ENCODE measurements around the gene KLHL10.

GRCh38 chr17:41869426-41869825 lies 31.8 kb downstream of the KLHL10 start:
- TF ChIP-seq CTCF (IDR thresholded peaks at IDR 0.05; ENCODE audit: low read length) (no peak), EZH2phosphoT487 (IDR thresholded peaks at IDR 0.05; ENCODE audit: low read length) (no peak), EZH2 (optimal IDR thresholded peaks at IDR 0.05; ENCODE audit: low read depth, low read length) (no peak)
